SK-N-SH (cell line): ENCODE results near the gene RPS6KL1. TPM values are rescaled to one million over a fixed set of nuclear protein-coding genes. Genes with fewer than 3 reads are reported as not detected.

Source experiments
- CTCF ChIA-PET: fragments of 300-600, 350-600 bp; formaldehyde crosslinking; extraction: SDS; loops from one replicate; lab custom pipeline; 2021; lab: Yijun Ruan, JAX
- POLR2A ChIA-PET: fragments of 350-600 bp; sonication (Branson Sonifier 250); formaldehyde crosslinking; extraction: SDS; loops from one replicate; lab custom pipeline; 2020; ENCODE audit warnings: antibody characterized with exemption, inconsistent platforms; lab: Yijun Ruan, JAX
- DNase-seq: peaks from one replicate; pipeline ENCODE4 v3.0.0; 2012
- H2AFZ ChIP-seq: fragments of 200-600 bp; sonication (generic); 2 replicates; pipeline ENCODE4 v1.8.1; 2016; ENCODE audit warnings: antibody characterized with exemption, mild to moderate bottlenecking, low read depth
- H3F3A ChIP-seq: fragments of 200-600 bp; sonication (generic); replicated peaks from 2 replicates; pipeline ENCODE3; 2016; ENCODE audit warnings: antibody characterized with exemption, mild to moderate bottlenecking; ENCODE audit not compliant: insufficient read depth
- H3K27ac ChIP-seq, 2 experiments: fragments of 200-500 bp in 1 of 2; fragments of 200-600 bp in 1 of 2; sonication (Bioruptor generic) in 1 of 2; sonication (generic), shearing (Covaris generic) in 1 of 2; 2 replicates each; pipeline versions ENCODE4 v1.5.1 to v1.6.1; 2014 to 2016; ENCODE audit warnings: low read depth in 2 of 2, inconsistent platforms in 1 of 2, low read length in 1 of 2, mild to moderate bottlenecking in 1 of 2, mixed read lengths in 1 of 2
- H3K27me3 ChIP-seq: fragments of 200-600 bp; sonication (generic), shearing (Covaris generic); 2 replicates; pipeline ENCODE4 v1.6.1; 2016; ENCODE audit warnings: mixed run types; ENCODE audit not compliant: insufficient read depth
- H3K36me3 ChIP-seq, 2 experiments: fragments of 200-500 bp in 1 of 2; fragments of 200-600 bp in 1 of 2; sonication (Bioruptor generic) in 1 of 2; sonication (generic) in 1 of 2; replicated peaks in 1 of 2; 2 replicates each; pipeline versions ENCODE3 to v1.5.1; 2014 to 2016; ENCODE audit warnings: low read length in 1 of 2, mild to moderate bottlenecking in 1 of 2; ENCODE audit not compliant: insufficient read depth in 2 of 2, control insufficient read depth in 1 of 2
- H3K4me1 ChIP-seq, 2 experiments: fragments of 200-500 bp in 1 of 2; fragments of 200-600 bp in 1 of 2; sonication (Bioruptor generic) in 1 of 2; sonication (generic), shearing (Covaris generic) in 1 of 2; 2 replicates each; pipeline versions ENCODE4 v1.5.1 to v1.6.1; 2014 to 2016; ENCODE audit warnings: low read depth in 1 of 2, low read length in 1 of 2, mixed run types in 1 of 2; ENCODE audit not compliant: insufficient read depth in 2 of 2, control insufficient read depth in 1 of 2
- H3K4me2 ChIP-seq: fragments of 200-600 bp; sonication (generic), shearing (Covaris generic); 2 replicates; pipeline ENCODE4 v1.6.1; 2017; ENCODE audit warnings: mixed run types
- H3K4me3 ChIP-seq, 2 experiments: fragments of 200-500 bp in 1 of 2; fragments of 200-600 bp in 1 of 2; sonication (Bioruptor generic) in 1 of 2; sonication (generic), shearing (Covaris generic) in 1 of 2; 2 replicates each; pipeline versions ENCODE4 v1.5.1 to v1.8.1; 2014 to 2016; ENCODE audit warnings: low read depth in 2 of 2, inconsistent platforms in 1 of 2, low read length in 1 of 2, mild to moderate bottlenecking in 1 of 2, mixed read lengths in 1 of 2, moderate library complexity in 1 of 2
- H3K79me2 ChIP-seq: fragments of 200-600 bp; sonication (generic); 2 replicates; pipeline ENCODE4 v1.8.1; 2017; ENCODE audit warnings: mild to moderate bottlenecking; ENCODE audit not compliant: insufficient read depth
- H3K9ac ChIP-seq: fragments of 200-600 bp; sonication (generic); 2 replicates; pipeline ENCODE4 v1.6.1; 2017; ENCODE audit warnings: mixed run types
- H3K9me2 ChIP-seq: fragments of 200-600 bp; sonication (generic); 2 replicates; pipeline ENCODE4 v1.6.1; 2017; ENCODE audit warnings: mixed run types
- H3K9me3 ChIP-seq: fragments of 200-600 bp; sonication (generic); 2 replicates; pipeline ENCODE4 v1.6.1; 2017; ENCODE audit warnings: mixed run types, mild to moderate bottlenecking, moderate library complexity
- H4K20me1 ChIP-seq: fragments of 200-600 bp; sonication (generic); 2 replicates; pipeline ENCODE4 v1.6.1; 2017; ENCODE audit warnings: mild to moderate bottlenecking, mixed run types; ENCODE audit not compliant: insufficient read depth
- JUND ChIP-seq: IDR thresholded peaks from 2 replicates; pipeline ENCODE4 v1.4.0; 2012
- MXI1 ChIP-seq: IDR thresholded peaks from 2 replicates; pipeline ENCODE4 v1.6.1; 2012; ENCODE audit warnings: mild to moderate bottlenecking, low read depth, low read length, improper control_type of control experiment
- RAD21 ChIP-seq: IDR thresholded peaks from 2 replicates; pipeline ENCODE4 v1.6.1; 2012; ENCODE audit warnings: mild to moderate bottlenecking, low read length
- RXRA ChIP-seq: IDR thresholded peaks from 2 replicates; pipeline ENCODE4 v1.4.0; 2012; ENCODE audit warnings: low read depth, mild to moderate bottlenecking, borderline replicate concordance
- USF1 ChIP-seq: IDR thresholded peaks from 2 replicates; pipeline ENCODE4 v1.4.0; 2012; ENCODE audit warnings: low read depth, borderline replicate concordance
- WGBS: methylation state at CpG from one replicate; pipeline ENCODE4 v1.1.6; 2017; ENCODE audit warnings: low lambda C conversion rate; 5-methylcytosine and 5-hydroxymethylcytosine counted together
- polyA plus RNA-seq, 3 experiments: library from polyadenylated mRNA; depleted of rRNA; stranded (reverse); fragments of >200 nt; gene quantifications; 2 replicates each; pipeline ENCODE4 v1.2.3, GENCODE V29; 2012
- TF ChIP-seq, protein P1 (sequence below): IDR thresholded peaks from 2 replicates; pipeline ENCODE4 v1.4.0; 2012; ENCODE audit warnings: low read depth
- TF ChIP-seq, protein P2 (sequence below): IDR thresholded peaks from 2 replicates; pipeline ENCODE4 v1.4.0; 2012; ENCODE audit warnings: low read depth, borderline replicate concordance
- TF ChIP-seq, protein P3 (sequence below): IDR thresholded peaks from 2 replicates; pipeline ENCODE4; 2012

The RPS6KL1 gene
- polyA plus RNA-seq, 1 of the 3 experiments (the other 2 are of a cell fraction), result 2.5 TPM

- TF ChIP-seq JUND, result no peak
- TF ChIP-seq, protein P1, sequence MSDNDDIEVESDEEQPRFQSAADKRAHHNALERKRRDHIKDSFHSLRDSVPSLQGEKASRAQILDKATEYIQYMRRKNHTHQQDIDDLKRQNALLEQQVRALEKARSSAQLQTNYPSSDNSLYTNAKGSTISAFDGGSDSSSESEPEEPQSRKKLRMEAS, result no peak
- TF ChIP-seq, protein P2, sequence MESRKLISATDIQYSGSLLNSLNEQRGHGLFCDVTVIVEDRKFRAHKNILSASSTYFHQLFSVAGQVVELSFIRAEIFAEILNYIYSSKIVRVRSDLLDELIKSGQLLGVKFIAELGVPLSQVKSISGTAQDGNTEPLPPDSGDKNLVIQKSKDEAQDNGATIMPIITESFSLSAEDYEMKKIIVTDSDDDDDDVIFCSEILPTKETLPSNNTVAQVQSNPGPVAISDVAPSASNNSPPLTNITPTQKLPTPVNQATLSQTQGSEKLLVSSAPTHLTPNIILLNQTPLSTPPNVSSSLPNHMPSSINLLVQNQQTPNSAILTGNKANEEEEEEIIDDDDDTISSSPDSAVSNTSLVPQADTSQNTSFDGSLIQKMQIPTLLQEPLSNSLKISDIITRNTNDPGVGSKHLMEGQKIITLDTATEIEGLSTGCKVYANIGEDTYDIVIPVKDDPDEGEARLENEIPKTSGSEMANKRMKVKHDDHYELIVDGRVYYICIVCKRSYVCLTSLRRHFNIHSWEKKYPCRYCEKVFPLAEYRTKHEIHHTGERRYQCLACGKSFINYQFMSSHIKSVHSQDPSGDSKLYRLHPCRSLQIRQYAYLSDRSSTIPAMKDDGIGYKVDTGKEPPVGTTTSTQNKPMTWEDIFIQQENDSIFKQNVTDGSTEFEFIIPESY, result no peak
- TF ChIP-seq RXRA, result no peak
- TF ChIP-seq, protein P3, sequence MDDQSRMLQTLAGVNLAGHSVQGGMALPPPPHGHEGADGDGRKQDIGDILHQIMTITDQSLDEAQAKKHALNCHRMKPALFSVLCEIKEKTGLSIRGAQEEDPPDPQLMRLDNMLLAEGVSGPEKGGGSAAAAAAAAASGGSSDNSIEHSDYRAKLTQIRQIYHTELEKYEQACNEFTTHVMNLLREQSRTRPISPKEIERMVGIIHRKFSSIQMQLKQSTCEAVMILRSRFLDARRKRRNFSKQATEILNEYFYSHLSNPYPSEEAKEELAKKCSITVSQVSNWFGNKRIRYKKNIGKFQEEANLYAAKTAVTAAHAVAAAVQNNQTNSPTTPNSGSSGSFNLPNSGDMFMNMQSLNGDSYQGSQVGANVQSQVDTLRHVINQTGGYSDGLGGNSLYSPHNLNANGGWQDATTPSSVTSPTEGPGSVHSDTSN, result no peak
- no peak for TF ChIP-seq USF1
- TF ChIP-seq RAD21, result no peak
- H3K9me2 ChIP-seq, result no peaks in the 10 kb centered on the region
- H3K27ac ChIP-seq, result no peak overlapping the region
- H3K4me2 ChIP-seq, result no peak overlapping the region
- H3K79me2 ChIP-seq, result no peaks in the 10 kb centered on the region
- CTCF ChIA-PET, result interaction anchor here (0.9 to 18.5 kb wide), 11 partner anchors 9 to 140 kb away, joined by 3 to 290 read pairs (median 5); partner anchors contain the start of gene EIF2B2
- no peaks in the 10 kb centered on the region for H4K20me1 ChIP-seq
- no peak overlapping the region for H3K9ac ChIP-seq
- no peaks in the 10 kb centered on the region for H3K36me3 ChIP-seq
- no peak overlapping the region for H3K4me3 ChIP-seq
- no peaks in the 10 kb centered on the region for H3K9me3 ChIP-seq
- peaks cover 8% of the 10 kb centered on the region for H3F3A ChIP-seq
- DNase-seq, result no peak
- no peak overlapping the region for H2AFZ ChIP-seq
- H3K27me3 ChIP-seq, result no peaks in the 10 kb centered on the region
- peaks cover 0 to 20% of the 10 kb centered on the region in 2 experiments; a peak in 1 of 4 replicates for H3K4me1 ChIP-seq
- WGBS, result 81% methylated on average over 19 of the region's 23 CpGs
- POLR2A ChIA-PET, result no interaction called here
These were observed 25.4 kb upstream of the RPS6KL1 start for GRCh38 chr14:74948228-74949175.

DNA sequence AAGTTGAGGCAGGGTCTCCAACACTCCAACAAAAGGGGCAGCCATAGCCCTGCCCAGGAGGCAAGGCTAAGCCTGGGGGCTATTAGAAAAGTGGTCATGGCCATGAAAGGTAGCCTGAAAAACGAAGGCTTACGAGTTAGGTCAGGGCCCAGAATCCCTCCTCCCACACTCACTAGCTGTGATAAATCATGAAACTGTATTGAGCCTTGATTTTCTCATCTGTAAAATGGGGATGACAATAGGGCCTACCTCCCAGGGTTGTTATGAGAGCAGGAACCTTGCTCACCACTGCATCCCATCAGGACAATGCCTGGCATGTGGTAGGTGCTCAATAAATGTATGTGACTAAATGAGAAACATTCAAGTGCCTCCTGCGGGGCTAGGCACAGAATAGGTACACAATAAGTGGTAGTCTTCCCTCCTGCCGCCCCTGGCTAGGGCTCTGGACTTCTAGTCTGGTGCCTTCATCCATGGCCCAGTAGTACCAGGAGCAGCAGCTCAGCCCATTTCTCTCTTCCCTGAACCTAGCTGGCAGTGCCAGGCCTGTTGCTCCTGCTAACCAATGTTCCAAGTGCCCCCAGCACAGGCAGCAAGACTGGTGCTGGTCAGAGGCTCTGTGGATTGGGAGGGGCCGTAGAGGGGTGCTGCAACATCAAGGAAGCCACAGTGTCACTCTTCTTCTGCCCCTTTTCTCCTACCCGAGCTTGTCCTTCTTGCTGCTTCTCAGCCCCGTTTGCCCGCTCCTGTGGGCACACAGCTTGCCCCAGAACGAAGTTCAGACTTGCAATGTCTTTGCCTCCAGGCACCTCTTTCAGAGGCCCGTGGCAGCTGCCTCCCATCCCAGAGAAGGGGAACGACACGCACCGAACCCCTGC, 24.5 kb upstream of the RPS6KL1 start:
- Histone ChIP-seq H3F3A (peaks cover 8% of the 10 kb centered on the region), H3K4me2 (no peak overlapping the region), H3K27ac (no peak overlapping the region), H3K4me1 (peaks cover 0 to 12% of the 10 kb centered on the region in 2 experiments; a peak in 1 of 4 replicates), H3K4me3 (no peak overlapping the region), H2AFZ (no peak overlapping the region), H3K27me3 (no peaks in the 10 kb centered on the region), H3K9me3 (no peaks in the 10 kb centered on the region), H4K20me1 (no peaks in the 10 kb centered on the region), H3K79me2 (no peaks in the 10 kb centered on the region), H3K9ac (no peak overlapping the region), H3K9me2 (no peaks in the 10 kb centered on the region), H3K36me3 (no peaks in the 10 kb centered on the region)
- TF ChIP-seq, protein P2, result no peak
- no peak for TF ChIP-seq RAD21
- TF ChIP-seq MXI1, result no peak
- 83% methylated on average over 13 of the region's 13 CpGs for WGBS
- CTCF ChIA-PET, result interaction anchor here (0.8 to 18.5 kb wide), 22 partner anchors 9 to 356 kb away, joined by 3 to 290 read pairs (median 4); partner anchors contain the start of genes ACYP1, EIF2B2, RPS6KL1 and ZC2HC1C
- DNase-seq, result no peak
- POLR2A ChIA-PET, result no interaction called here
